AG04450 (cell line): ENCODE measurements around the gene ATXN1. TPM values are rescaled to one million over a fixed set of nuclear protein-coding genes. Genes with fewer than 3 reads are reported as not detected.

ENCODE experiments used
- CTCF ChIA-PET: fragments of 300-600, 350-600 bp; formaldehyde crosslinking; extraction: SDS; loops from one replicate; lab custom pipeline; 2022; ENCODE audit warnings: antibody characterized with exemption, inconsistent platforms; lab: Charles Lee
- POLR2A ChIA-PET: fragments of 350-600 bp; formaldehyde crosslinking; extraction: SDS; loops from one replicate; lab custom pipeline; 2021; ENCODE audit warnings: antibody characterized with exemption, inconsistent platforms; lab: Yijun Ruan, JAX
- DNase-seq: peaks from one replicate; pipeline ENCODE4 v3.0.0-alpha.2; 2011; ENCODE audit warnings: low read depth, low spot score
- H3K27ac ChIP-seq: one replicate; pipeline ENCODE4 v1.5.1; 2012; ENCODE audit warnings: low read depth, low read length, control low read depth
- H3K27me3 ChIP-seq: one replicate; pipeline ENCODE4 v1.6.0; 2012; ENCODE audit warnings: low read length; ENCODE audit not compliant: control insufficient read depth, insufficient read depth
- H3K4me3 ChIP-seq: 2 replicates; pipeline ENCODE4 v1.5.1; 2011; ENCODE audit warnings: mild to moderate bottlenecking, low read depth, low read length, control low read depth
- H3K9me3 ChIP-seq: 2 replicates; pipeline ENCODE4 v1.5.1; 2012; ENCODE audit warnings: low read length; ENCODE audit not compliant: control insufficient read depth, insufficient read depth
- CTCF ChIP-seq: IDR thresholded peaks from 2 replicates; pipeline ENCODE4 v1.5.1; 2011; ENCODE audit warnings: low read depth, low read length, control low read depth, inconsistent platforms
- polyA plus RNA-seq: library from polyadenylated mRNA; depleted of rRNA; stranded (reverse); fragments of >200 nt; gene quantifications from 2 replicates; pipeline ENCODE4 v1.2.3, GENCODE V29; 2011

Gene ATXN1
- polyA plus RNA-seq, 1 experiment: 12.6 TPM

- Histone ChIP-seq H3K4me3 (no peak overlapping the region), H3K9me3 (peaks cover 3% of the 10 kb centered on the region; the same call in 1 of the 2 replicates), H3K27me3 (no peaks in the 10 kb centered on the region), H3K27ac (no peak overlapping the region)
- no peak for DNase-seq
- ChIA-PET CTCF (no interaction called here), POLR2A (no interaction called here)
- TF ChIP-seq CTCF: no peak
Observed at GRCh38 chr6:16777794-16778193, 16.5 kb upstream of the ATXN1 start.

- TF ChIP-seq CTCF: peak; percentile 28
- Histone ChIP-seq H3K4me3 (no peak overlapping the region), H3K27ac (no peak overlapping the region), H3K27me3 (no peaks in the 10 kb centered on the region), H3K9me3 (peaks cover 3% of the 10 kb centered on the region; the same call in 1 of the 2 replicates)
- POLR2A ChIA-PET: interaction anchor here (1.0 kb wide), 1 partner anchor 50 kb away, joined by 4 read pairs; no protein-coding TSS in a partner anchor
- CTCF ChIA-PET: interaction anchor here (0.6 to 1.1 kb wide), 5 partner anchors 48 to 310 kb away, joined by 3 to 7 read pairs (median 3); no protein-coding TSS in a partner anchor
- DNase-seq: no peak
Observed at GRCh38 chr6:16776394-16777017, 15.2 kb upstream of the ATXN1 start.

- TF ChIP-seq CTCF: no peak
Observed at GRCh38 chr6:16774437-16774836, 13.2 kb upstream of the ATXN1 start.

GRCh38 chr6:16773362-16773761 lies 12.1 kb upstream of the ATXN1 start:
- no peak for TF ChIP-seq CTCF
- ChIA-PET CTCF (interaction anchor here (1.1 to 1.5 kb wide), 3 partner anchors 10 to 313 kb away, joined by 4 read pairs; no protein-coding TSS in a partner anchor), POLR2A (interaction anchor here (0.6 kb wide), 1 partner anchor 156 kb away, joined by 5 read pairs; no protein-coding TSS in a partner anchor)
- Histone ChIP-seq H3K27ac (no peak overlapping the region), H3K9me3 (peaks cover 3% of the 10 kb centered on the region; the same call in 1 of the 2 replicates), H3K4me3 (no peak overlapping the region), H3K27me3 (no peaks in the 10 kb centered on the region)
- DNase-seq: no peak

More at GRCh38 chr6:16774437-16774836, 13.2 kb upstream of the ATXN1 start:
- POLR2A ChIA-PET: no interaction called here
- H3K4me3 ChIP-seq: no peak overlapping the region
- H3K27ac ChIP-seq: no peak overlapping the region
- peaks cover 3% of the 10 kb centered on the region; the same call in 1 of the 2 replicates for H3K9me3 ChIP-seq
- DNase-seq: no peak
- CTCF ChIA-PET: interaction anchor here (0.6 to 1.1 kb wide), 3 partner anchors 11 to 492 kb away, joined by 3 to 4 read pairs (median 4); no protein-coding TSS in a partner anchor
- H3K27me3 ChIP-seq: no peaks in the 10 kb centered on the region
